PC-9 (cell line): ENCODE data around the gene RHOBTB1.

Experiments
- EZH2 ChIP-seq: fragments of 200-600 bp; sonication (generic); IDR thresholded peaks from 2 replicates; pipeline ENCODE4 v1.8.0; 2017; ENCODE audit warnings: antibody characterized with exemption, low read depth
- TF ChIP-seq, protein P1 (sequence below): fragments of 200-600 bp; sonication (generic); conservative IDR thresholded peaks from 2 replicates; pipeline ENCODE4 v1.6.1; 2017; ENCODE audit warnings: mixed run types, antibody characterized with exemption, mild to moderate bottlenecking, moderate library complexity

DNA sequence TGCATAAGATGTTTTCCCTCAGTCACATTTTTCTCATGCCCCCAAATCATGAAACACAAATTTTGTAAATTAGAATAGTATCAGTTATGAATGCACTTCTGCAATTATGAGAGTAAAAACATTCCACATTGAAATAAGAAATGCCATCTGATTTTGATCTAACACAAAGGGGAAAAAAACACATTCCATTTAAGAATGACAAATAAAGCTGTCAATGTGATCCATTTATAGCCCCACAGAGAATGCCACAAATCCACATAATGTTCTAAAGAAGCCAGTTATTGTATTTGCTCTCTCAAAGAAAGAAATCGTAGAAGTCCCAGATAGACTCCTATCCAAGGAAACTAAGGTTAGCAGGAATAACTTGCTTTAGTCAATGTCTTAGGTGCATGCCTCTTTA, 48.7 kb upstream of the RHOBTB1 start:
- TF ChIP-seq, protein P1, sequence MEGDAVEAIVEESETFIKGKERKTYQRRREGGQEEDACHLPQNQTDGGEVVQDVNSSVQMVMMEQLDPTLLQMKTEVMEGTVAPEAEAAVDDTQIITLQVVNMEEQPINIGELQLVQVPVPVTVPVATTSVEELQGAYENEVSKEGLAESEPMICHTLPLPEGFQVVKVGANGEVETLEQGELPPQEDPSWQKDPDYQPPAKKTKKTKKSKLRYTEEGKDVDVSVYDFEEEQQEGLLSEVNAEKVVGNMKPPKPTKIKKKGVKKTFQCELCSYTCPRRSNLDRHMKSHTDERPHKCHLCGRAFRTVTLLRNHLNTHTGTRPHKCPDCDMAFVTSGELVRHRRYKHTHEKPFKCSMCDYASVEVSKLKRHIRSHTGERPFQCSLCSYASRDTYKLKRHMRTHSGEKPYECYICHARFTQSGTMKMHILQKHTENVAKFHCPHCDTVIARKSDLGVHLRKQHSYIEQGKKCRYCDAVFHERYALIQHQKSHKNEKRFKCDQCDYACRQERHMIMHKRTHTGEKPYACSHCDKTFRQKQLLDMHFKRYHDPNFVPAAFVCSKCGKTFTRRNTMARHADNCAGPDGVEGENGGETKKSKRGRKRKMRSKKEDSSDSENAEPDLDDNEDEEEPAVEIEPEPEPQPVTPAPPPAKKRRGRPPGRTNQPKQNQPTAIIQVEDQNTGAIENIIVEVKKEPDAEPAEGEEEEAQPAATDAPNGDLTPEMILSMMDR: no peak
- TF ChIP-seq EZH2: no peak
